Transverse colon (tissue), 3 donors: ENCODE measurements around the gene MED12L.

ENCODE experiments used
- CTCF ChIP-seq, 5 experiments: fragments of 200-600 bp in 3 of 5; fragments of 450-650 bp in 2 of 5; sonication (generic) in 3 of 5; IDR thresholded peaks; 1 replicate in 2 of 5; 2 replicates in 3 of 5; pipeline ENCODE4 v1.5.1; 2016 to 2017; ENCODE audit warnings: antibody characterized with exemption in 5 of 5, inconsistent platforms in 3 of 5, mild to moderate bottlenecking in 2 of 5, moderate library complexity in 1 of 5
- EP300 ChIP-seq: sonication (generic); formaldehyde crosslinking; IDR thresholded peaks from one replicate; pipeline ENCODE4 v1.6.1; 2017; ENCODE audit warnings: antibody characterized with exemption, low read depth

DNA sequence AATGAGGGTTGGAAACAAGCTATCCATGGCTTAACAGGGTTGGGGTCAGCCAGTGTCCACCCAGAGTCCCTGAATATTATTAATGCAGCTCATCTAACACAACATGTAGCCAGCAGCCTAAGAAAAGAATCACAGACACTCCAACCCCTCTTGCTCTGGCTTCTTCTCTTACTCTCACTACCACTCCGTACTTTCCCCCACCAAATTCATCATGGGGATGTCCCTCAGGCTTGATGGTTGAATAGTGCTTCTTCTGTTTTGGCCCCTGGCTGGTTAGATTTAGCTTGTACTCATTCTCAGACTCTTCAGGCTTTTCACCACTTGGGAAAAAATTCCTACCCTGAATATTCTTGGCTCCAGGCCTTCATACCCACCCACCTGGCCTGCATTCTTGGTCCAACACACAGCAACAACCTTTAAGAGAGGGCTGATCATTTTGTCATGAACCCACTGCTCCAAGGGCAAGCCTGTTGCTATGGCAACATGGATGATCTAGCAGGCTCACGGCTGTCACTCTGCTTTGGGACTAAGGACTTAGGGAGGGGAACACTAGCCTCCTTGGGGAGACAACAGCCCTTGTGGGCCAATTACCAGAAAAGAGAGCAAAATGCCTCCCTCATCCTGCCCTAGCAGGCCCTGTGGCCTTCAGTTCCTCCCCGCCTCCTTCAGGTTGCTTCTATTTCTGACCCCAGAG lies 9.4 kb upstream of the MED12L start:
- no peak for TF ChIP-seq CTCF (IDR thresholded peaks at IDR 0.05)
- no peak for TF ChIP-seq EP300
